ENCODE results near the gene NR5A1.
A peak's percentile ranks its signal among the peaks of the same experiment; 100 is the strongest.

Gene NR5A1

GRCh38 chr9:124526174-124526573, 19.0 kb upstream of the NR5A1 start:
- peak; percentile 33; the same call in 1 of the 2 replicates for TF ChIP-seq GATA2 (IDR thresholded peaks at IDR 0.05; ENCODE audit: low read depth, low read length)
- TF ChIP-seq GATA3 (IDR thresholded peaks at IDR 0.05; ENCODE audit: low read depth, low read length) = no peak

- no peak for TF ChIP-seq GATA2 (IDR thresholded peaks at IDR 0.05; ENCODE audit: low read depth, low read length)
- TF ChIP-seq GATA3 (IDR thresholded peaks at IDR 0.05; ENCODE audit: low read depth, low read length) = no peak
Measured at GRCh38 chr9:124522121-124523098, 15.2 kb upstream of the NR5A1 start.

GRCh38 chr9:124521142-124521541, 13.9 kb upstream of the NR5A1 start:
- no peak for TF ChIP-seq GATA2 (IDR thresholded peaks at IDR 0.05; ENCODE audit: low read depth, low read length)
- TF ChIP-seq GATA3 (IDR thresholded peaks at IDR 0.05; ENCODE audit: low read depth, low read length) = no peak

- no peak for TF ChIP-seq GATA3 (IDR thresholded peaks at IDR 0.05; ENCODE audit: low read depth, low read length)
- TF ChIP-seq GATA2 (IDR thresholded peaks at IDR 0.05; ENCODE audit: low read depth, low read length) = no peak
Measured at GRCh38 chr9:124520206-124520596, 13.0 kb upstream of the NR5A1 start.

GRCh38 chr9:124518116-124518515, 10.9 kb upstream of the NR5A1 start:
- TF ChIP-seq GATA2 (IDR thresholded peaks at IDR 0.05; ENCODE audit: low read depth, low read length) (no peak), GATA3 (IDR thresholded peaks at IDR 0.05; ENCODE audit: low read depth, low read length) (no peak)

- TF ChIP-seq GATA2 (IDR thresholded peaks at IDR 0.05; ENCODE audit: low read depth, low read length) = no peak
- no peak for TF ChIP-seq GATA3 (IDR thresholded peaks at IDR 0.05; ENCODE audit: low read depth, low read length)
Measured at GRCh38 chr9:124517600-124517999, 10.4 kb upstream of the NR5A1 start.

GRCh38 chr9:124514874-124515273, 7.7 kb upstream of the NR5A1 start:
- TF ChIP-seq GATA3 (IDR thresholded peaks at IDR 0.05; ENCODE audit: low read depth, low read length) (no peak), GATA2 (IDR thresholded peaks at IDR 0.05; ENCODE audit: low read depth, low read length) (no peak)

- TF ChIP-seq GATA3 (IDR thresholded peaks at IDR 0.05; ENCODE audit: low read depth, low read length) (no peak), GATA2 (IDR thresholded peaks at IDR 0.05; ENCODE audit: low read depth, low read length) (no peak)
Measured at GRCh38 chr9:124514125-124514524, 6.9 kb upstream of the NR5A1 start.

GRCh38 chr9:124513376-124513994, 6.3 kb upstream of the NR5A1 start:
- TF ChIP-seq GATA2 (IDR thresholded peaks at IDR 0.05; ENCODE audit: low read depth, low read length) (no peak), GATA3 (IDR thresholded peaks at IDR 0.05; ENCODE audit: low read depth, low read length) (no peak)

- no peak for TF ChIP-seq GATA3 (IDR thresholded peaks at IDR 0.05; ENCODE audit: low read depth, low read length)
- no peak for TF ChIP-seq GATA2 (IDR thresholded peaks at IDR 0.05; ENCODE audit: low read depth, low read length)
Measured at GRCh38 chr9:124512806-124513204, 5.6 kb upstream of the NR5A1 start.

- TF ChIP-seq GATA2 (IDR thresholded peaks at IDR 0.05; ENCODE audit: low read depth, low read length) (peak; percentile 93), GATA3 (IDR thresholded peaks at IDR 0.05; ENCODE audit: low read depth, low read length) (no peak)
Measured at GRCh38 chr9:124511891-124512805, 4.9 kb upstream of the NR5A1 start.

GRCh38 chr9:124511426-124511840, 4.2 kb upstream of the NR5A1 start:
- no peak for TF ChIP-seq GATA3 (IDR thresholded peaks at IDR 0.05; ENCODE audit: low read depth, low read length)
- no peak for TF ChIP-seq GATA2 (IDR thresholded peaks at IDR 0.05; ENCODE audit: low read depth, low read length)

GRCh38 chr9:124510650-124511425, 3.6 kb upstream of the NR5A1 start:
- TF ChIP-seq GATA3 (IDR thresholded peaks at IDR 0.05; ENCODE audit: low read depth, low read length) (no peak), GATA2 (IDR thresholded peaks at IDR 0.05; ENCODE audit: low read depth, low read length) (no peak)

All from SH-SY5Y (cell line).